HG02678 (cell line): ENCODE measurements around the gene HOXC6.

Experiments used
- ATAC-seq: cut with Tn5 transposase; IDR thresholded peaks from one replicate; pipeline ENCODE4 v1.9.1; 2021; ENCODE audit warnings: mild to moderate bottlenecking, moderate library complexity; ENCODE audit not compliant: unreplicated experiment

HOXC6 gene

GRCh38 chr12:54025499-54026405 lies 2.5 kb upstream of the HOXC6 start:
- ATAC-seq = no peak

DNA sequence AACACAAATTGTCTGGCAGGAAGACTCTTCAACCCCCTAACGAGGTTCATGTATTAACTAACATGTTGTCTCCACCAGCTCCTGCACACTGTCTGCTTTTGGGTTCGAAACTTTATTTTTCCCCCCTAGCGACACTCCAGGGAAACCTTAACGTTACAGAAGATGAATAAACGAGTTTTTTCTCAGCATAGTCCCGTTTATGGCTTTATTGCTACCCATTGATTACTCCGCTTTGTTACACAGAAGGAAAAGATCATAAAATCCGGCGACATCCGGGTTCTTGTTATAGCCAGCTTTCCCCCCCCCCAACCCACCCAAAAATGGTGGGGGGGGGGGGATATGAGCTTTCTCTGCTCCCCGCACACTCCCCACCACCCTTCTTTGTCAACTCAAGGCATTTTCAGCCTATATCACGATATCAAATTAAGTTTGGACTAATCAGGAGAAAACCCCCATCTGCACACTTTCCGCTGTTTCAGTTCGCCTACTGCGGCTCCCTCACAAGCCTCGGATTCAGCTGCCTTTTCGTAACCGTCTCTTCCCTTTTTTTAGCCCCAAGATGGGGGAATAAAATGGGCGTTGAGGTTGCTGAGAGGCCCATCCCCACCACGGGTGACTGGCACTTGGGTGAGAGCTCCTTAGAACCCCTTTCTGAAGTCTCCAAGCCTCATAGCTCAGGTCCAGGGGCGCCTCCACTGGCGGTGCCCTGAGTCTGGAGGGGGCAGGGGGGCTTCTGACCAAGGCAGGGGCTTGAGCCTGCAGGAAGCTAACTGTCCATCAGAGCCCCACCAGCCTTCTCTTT lies 1.4 kb upstream of the HOXC6 start:
- no peak for ATAC-seq

DNA sequence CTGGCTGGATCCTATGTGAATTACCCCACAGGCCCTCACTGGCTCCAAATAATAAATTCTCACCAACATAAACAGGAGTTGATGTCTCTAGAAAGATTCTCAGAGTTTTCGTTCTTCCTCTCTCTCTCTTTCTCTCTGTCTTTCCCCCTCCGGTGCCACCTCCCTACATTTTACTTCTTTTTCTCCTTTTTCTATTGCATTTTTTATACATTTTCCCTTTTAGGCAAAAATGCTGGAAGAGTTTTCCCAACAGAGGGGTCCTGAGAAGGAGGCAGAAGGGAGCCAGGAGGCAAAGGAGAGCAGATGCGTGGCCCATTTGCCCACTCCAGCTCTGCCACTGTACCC lies 826 bp upstream of the HOXC6 start:
- no peak for ATAC-seq

DNA sequence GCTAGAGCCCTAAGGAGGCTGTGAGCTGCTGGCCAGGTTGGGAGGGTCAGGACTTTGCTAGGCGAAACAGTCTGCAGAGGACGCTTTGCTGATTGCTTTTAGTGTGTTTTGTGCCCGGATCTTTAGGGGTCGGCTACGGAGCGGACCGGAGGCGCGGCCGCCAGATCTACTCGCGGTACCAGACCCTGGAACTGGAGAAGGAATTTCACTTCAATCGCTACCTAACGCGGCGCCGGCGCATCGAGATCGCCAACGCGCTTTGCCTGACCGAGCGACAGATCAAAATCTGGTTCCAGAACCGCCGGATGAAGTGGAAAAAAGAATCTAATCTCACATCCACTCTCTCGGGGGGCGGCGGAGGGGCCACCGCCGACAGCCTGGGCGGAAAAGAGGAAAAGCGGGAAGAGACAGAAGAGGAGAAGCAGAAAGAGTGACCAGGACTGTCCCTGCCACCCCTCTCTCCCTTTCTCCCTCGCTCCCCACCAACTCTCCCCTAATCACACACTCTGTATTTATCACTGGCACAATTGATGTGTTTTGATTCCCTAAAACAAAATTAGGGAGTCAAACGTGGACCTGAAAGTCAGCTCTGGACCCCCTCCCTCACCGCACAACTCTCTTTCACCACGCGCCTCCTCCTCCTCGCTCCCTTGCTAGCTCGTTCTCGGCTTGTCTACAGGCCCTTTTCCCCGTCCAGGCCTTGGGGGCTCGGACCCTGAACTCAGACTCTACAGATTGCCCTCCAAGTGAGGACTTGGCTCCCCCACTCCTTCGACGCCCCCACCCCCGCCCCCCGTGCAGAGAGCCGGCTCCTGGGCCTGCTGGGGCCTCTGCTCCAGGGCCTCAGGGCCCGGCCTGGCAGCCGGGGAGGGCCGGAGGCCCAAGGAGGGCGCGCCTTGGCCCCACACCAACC lies 1.5 kb downstream of the HOXC6 start:
- no peak for ATAC-seq

DNA sequence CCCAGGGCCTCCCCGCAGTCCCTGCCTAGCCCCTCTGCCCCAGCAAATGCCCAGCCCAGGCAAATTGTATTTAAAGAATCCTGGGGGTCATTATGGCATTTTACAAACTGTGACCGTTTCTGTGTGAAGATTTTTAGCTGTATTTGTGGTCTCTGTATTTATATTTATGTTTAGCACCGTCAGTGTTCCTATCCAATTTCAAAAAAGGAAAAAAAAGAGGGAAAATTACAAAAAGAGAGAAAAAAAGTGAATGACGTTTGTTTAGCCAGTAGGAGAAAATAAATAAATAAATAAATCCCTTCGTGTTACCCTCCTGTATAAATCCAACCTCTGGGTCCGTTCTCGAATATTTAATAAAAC lies 2.2 kb downstream of the HOXC6 start:
- ATAC-seq = no peak

GRCh38 chr12:54030889-54031471 lies 2.7 kb downstream of the HOXC6 start:
- ATAC-seq = no peak

- no peak for ATAC-seq
Measured at GRCh38 chr12:54031480-54031879, 3.2 kb downstream of the HOXC6 start.

- no peak for ATAC-seq
Measured at GRCh38 chr12:54032086-54032619, 3.9 kb downstream of the HOXC6 start.

GRCh38 chr12:54032627-54033100 lies 4.4 kb downstream of the HOXC6 start, which contains the start of gene HOXC5:
HOXC5 (plus strand) TSS chr12:54033050; CDS start chr12:54033123, 73 bp downstream.
- no peak for ATAC-seq

- ATAC-seq = no peak
Measured at GRCh38 chr12:54033106-54033979, 5.1 kb downstream of the HOXC6 start.

DNA sequence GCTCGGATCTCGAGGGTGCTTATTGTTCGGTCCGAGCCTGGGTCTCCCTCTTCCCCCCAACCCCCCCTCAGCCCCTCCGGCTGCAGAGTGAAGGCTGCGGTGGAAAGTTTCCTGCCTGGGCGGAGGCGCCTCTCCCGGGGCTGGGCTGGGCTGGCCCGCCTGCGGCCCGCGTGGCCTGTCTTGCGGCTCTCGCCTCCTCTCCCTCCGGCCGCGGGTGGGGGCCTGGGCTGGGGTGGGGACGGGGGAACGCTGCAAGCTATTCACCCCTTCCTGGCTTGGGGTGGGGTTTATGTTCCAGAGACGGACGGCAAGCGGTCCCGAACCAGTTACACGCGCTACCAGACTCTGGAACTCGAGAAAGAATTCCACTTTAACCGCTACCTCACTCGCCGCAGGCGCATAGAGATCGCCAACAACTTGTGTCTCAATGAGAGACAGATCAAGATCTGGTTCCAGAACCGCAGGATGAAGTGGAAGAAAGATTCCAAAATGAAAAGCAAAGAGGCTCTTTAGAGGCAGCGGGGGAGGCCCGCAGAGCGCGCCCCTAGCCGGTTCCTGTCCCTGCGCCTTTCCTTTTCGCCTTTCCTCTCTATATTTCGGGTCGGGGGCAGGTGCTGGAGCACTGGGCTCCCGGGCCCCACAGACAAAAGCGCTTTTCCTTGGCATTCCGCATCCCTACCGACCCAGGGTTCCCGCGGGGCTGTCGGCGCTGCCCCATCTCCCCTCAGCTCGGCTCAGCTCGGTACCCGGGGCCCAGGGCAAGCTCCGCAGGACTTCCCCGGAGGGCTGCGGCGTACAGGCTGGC lies 5.9 kb downstream of the HOXC6 start:
- ATAC-seq = no peak

DNA sequence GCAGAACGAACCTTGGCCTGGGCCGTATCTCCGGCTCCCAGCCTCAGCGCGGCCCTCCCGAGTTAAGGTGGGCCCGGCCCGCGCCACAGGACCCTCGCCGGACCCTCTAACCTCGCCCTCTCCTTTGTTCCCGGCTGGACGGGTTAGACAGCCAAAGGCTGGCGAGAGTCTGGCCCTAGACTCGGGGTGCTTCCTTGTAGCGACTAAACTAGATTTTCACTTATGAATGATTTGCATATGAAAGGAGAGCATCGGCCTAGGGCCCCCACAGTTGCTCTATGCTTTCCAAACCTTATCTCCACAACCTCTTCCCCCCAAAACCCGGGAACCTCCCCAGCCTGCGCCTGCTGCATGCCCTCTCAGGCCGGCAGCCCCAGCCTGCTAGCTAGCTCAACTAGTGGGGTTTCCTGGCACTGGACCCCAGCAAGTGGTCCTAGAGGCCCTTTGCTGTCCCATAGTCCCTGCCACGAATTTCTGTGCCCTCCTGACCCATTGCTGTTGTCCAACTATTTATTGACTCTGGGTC lies 6.6 kb downstream of the HOXC6 start:
- no peak for ATAC-seq

DNA sequence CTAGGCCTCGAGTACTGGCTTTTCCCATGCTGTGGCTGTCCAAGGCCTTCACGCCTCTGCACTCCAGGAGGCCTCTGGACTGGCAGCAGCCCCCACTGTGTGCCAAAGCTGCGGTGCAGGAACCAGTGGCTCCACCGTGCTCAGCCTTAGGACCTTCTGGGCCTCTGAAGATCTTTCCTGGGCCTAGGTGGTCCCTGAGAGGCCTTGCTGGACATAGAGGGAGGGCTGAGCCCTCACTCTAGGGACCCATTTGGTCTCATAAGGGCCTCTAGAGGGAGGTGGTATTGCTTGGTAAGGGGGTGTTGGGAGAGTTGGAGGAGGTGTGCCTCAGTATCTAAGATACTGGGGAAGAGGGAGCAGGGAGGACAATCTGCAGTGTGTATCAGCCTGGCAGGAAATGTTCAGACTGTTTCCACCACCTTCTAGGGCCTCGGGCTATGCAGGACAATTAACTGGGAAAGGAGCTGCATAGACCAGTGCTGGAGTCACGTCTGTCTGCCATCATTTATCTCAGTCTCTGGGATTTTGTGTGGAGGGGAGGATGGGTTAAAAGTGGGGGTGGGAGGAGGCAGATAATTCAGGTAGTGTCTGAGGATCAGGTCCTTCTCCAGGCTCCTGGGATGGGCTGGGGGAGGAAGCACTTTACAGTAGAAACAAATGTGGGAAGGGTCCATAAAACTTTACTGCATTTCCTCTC lies 7.5 kb downstream of the HOXC6 start:
- ATAC-seq = no peak

- no peak for ATAC-seq
Measured at GRCh38 chr12:54036620-54037359, 8.6 kb downstream of the HOXC6 start.

GRCh38 chr12:54037360-54038283 lies 9.4 kb downstream of the HOXC6 start:
- ATAC-seq = no peak
